IMR-90 (cell line): ENCODE measurements around the gene FBXW11. TPM values are rescaled to one million over a fixed set of nuclear protein-coding genes. Genes with fewer than 3 reads are reported as not detected.

Source experiments
- ATAC-seq: fragments of 200-7000 bp; cut with Tn5 transposase; 2 replicates; pipeline ENCODE4 v1.9.1; 2020; ENCODE audit warnings: low read depth, mild to moderate bottlenecking, moderate library complexity
- BruUV-seq: library from RNA; stranded (reverse); fragments of 400-500 nt; replicated peaks from 2 replicates; lab custom pipeline; 2021; lab: Mats Ljungman, UMichigan
- CTCF ChIA-PET: fragments of 300-600 bp; formaldehyde crosslinking; extraction: SDS; loops from one replicate; lab custom pipeline; 2021; ENCODE audit warnings: antibody characterized with exemption; lab: Yijun Ruan, JAX
- POLR2A ChIA-PET: fragments of 300-600 bp; sonication (Branson Sonifier 250); formaldehyde crosslinking; loops from one replicate; lab custom pipeline; 2022; ENCODE audit warnings: antibody characterized with exemption; ENCODE audit not compliant: unreplicated experiment; lab: Charles Lee
- DNase-seq: peaks from one replicate; pipeline ENCODE4 v3.0.0; 2013
- H2AFZ ChIP-seq: replicated peaks from 2 replicates; pipeline ENCODE3; 2013; ENCODE audit warnings: low read length, mild to moderate bottlenecking; ENCODE audit not compliant: poor library complexity
- H2AK5ac ChIP-seq: 2 replicates; pipeline ENCODE4 v1.6.1; 2013; ENCODE audit warnings: low read depth, low read length, inconsistent platforms
- H2AK9ac ChIP-seq: replicated peaks from 2 replicates; pipeline ENCODE3; 2013; ENCODE audit warnings: mild to moderate bottlenecking, low read depth, low read length, moderate library complexity; ENCODE audit not compliant: poor library complexity
- H2BK120ac ChIP-seq: 2 replicates; pipeline ENCODE4 v1.6.1; 2013; ENCODE audit warnings: low read depth, low read length, inconsistent platforms
- H2BK15ac ChIP-seq: 3 replicates; pipeline ENCODE4 v1.6.1; 2013; ENCODE audit warnings: low read depth, low read length, inconsistent platforms
- H2BK20ac ChIP-seq: 2 replicates; pipeline ENCODE4 v1.6.1; 2013; ENCODE audit warnings: low read depth, mild to moderate bottlenecking, inconsistent platforms, low read length, moderate library complexity
- H2BK5ac ChIP-seq: 2 replicates; pipeline ENCODE4 v1.6.1; 2013; ENCODE audit warnings: mild to moderate bottlenecking, low read depth, low read length, inconsistent platforms; ENCODE audit not compliant: poor library complexity, severe bottlenecking
- H3K14ac ChIP-seq: replicated peaks from 2 replicates; pipeline ENCODE4 v1.6.1; 2013; ENCODE audit warnings: low read depth, low read length, inconsistent platforms
- H3K18ac ChIP-seq: 2 replicates; pipeline ENCODE4 v1.6.1; 2013; ENCODE audit warnings: low read depth, low read length, control low read depth
- H3K23ac ChIP-seq: 2 replicates; pipeline ENCODE4 v1.6.1; 2013; ENCODE audit warnings: low read depth, low read length, inconsistent platforms
- H3K27ac ChIP-seq: 2 replicates; pipeline ENCODE4 v1.5.1; 2013; ENCODE audit warnings: mild to moderate bottlenecking, control low read depth, low read length; ENCODE audit not compliant: insufficient read depth
- H3K27me3 ChIP-seq: 2 replicates; pipeline ENCODE4 v1.6.1; 2013; ENCODE audit warnings: low read length; ENCODE audit not compliant: control insufficient read depth, insufficient read depth
- H3K36me3 ChIP-seq: 2 replicates; pipeline ENCODE4 v1.6.1; 2013; ENCODE audit warnings: low read length, mixed read lengths; ENCODE audit not compliant: control insufficient read depth, insufficient read depth
- H3K4ac ChIP-seq: 2 replicates; pipeline ENCODE4 v1.6.1; 2013; ENCODE audit warnings: low read depth, low read length, inconsistent platforms
- H3K4me1 ChIP-seq: 2 replicates; pipeline ENCODE4 v1.6.1; 2013; ENCODE audit warnings: low read length, mixed read lengths; ENCODE audit not compliant: control insufficient read depth, insufficient read depth
- H3K4me2 ChIP-seq: 2 replicates; pipeline ENCODE4 v1.6.1; 2013; ENCODE audit warnings: low read depth, mild to moderate bottlenecking, control low read depth, low read length, moderate library complexity
- H3K4me3 ChIP-seq: 2 replicates; pipeline ENCODE4 v1.5.1; 2013; ENCODE audit warnings: low read depth, mild to moderate bottlenecking, control low read depth, low read length, moderate library complexity; ENCODE audit not compliant: insufficient read depth
- H3K56ac ChIP-seq: 2 replicates; pipeline ENCODE4 v1.6.1; 2013; ENCODE audit warnings: low read length, inconsistent platforms; ENCODE audit not compliant: insufficient read depth; ENCODE audit errors: extremely low read depth
- H3K79me1 ChIP-seq, 2 experiments: 2 replicates each; pipeline ENCODE4 v1.6.1; 2013; ENCODE audit warnings: low read length in 2 of 2, inconsistent platforms in 1 of 2, low read depth in 1 of 2
- H3K9ac ChIP-seq: 2 replicates; pipeline ENCODE4 v1.6.1; 2013; ENCODE audit warnings: low read depth, low read length, control low read depth
- H3K9me1 ChIP-seq: 2 replicates; pipeline ENCODE4 v1.6.1; 2013; ENCODE audit warnings: low read length, inconsistent platforms; ENCODE audit not compliant: insufficient read depth
- H3K9me3 ChIP-seq: 2 replicates; pipeline ENCODE4 v1.6.1; 2013; ENCODE audit warnings: low read length; ENCODE audit not compliant: control insufficient read depth, insufficient read depth
- H4K20me1 ChIP-seq: 2 replicates; pipeline ENCODE4 v1.6.1; 2013; ENCODE audit warnings: low read length, inconsistent platforms; ENCODE audit not compliant: insufficient read depth
- H4K5ac ChIP-seq: 2 replicates; pipeline ENCODE4 v1.6.1; 2013; ENCODE audit warnings: mild to moderate bottlenecking, low read depth, low read length, control low read depth
- H4K8ac ChIP-seq, 2 experiments: 2 replicates each; pipeline ENCODE4 v1.6.1; 2013; ENCODE audit warnings: low read depth in 2 of 2, low read length in 2 of 2, control low read depth in 1 of 2, inconsistent platforms in 1 of 2
- H4K91ac ChIP-seq: 2 replicates; pipeline ENCODE4 v1.6.1; 2013; ENCODE audit warnings: low read depth, low read length, inconsistent platforms; ENCODE audit not compliant: insufficient read depth
- CTCF ChIP-seq: conservative IDR thresholded peaks from 2 replicates; pipeline ENCODE4 v1.5.1; 2012; ENCODE audit warnings: mild to moderate bottlenecking, low read depth, low read length, improper control_type of control experiment
- FOS ChIP-seq: fragments of 150-350 bp; IDR thresholded peaks from 2 replicates; pipeline ENCODE4 v1.6.1; 2016; ENCODE audit warnings: low read depth, low read length
- RCOR1 ChIP-seq: IDR thresholded peaks from 2 replicates; pipeline ENCODE4 v1.6.1; 2012; ENCODE audit warnings: mild to moderate bottlenecking, low read length, improper control_type of control experiment; ENCODE audit not compliant: insufficient replicate concordance
- RFX5 ChIP-seq: IDR thresholded peaks from 2 replicates; pipeline ENCODE4 v1.8.0; 2012; ENCODE audit warnings: low read depth, mild to moderate bottlenecking, low read length, moderate library complexity
- WGBS, 2 experiments: methylation state at CpG; one replicate each; pipeline versions ENCODE4 v1.1.5 to v1.1.7; 2013; ENCODE audit warnings: missing lambda C conversion rate in 2 of 2; ENCODE audit not compliant: insufficient read length in 1 of 2; ENCODE audit errors: extremely low coverage in 2 of 2; 5-methylcytosine and 5-hydroxymethylcytosine counted together
- dilution Hi-C: fragments of 300-500 bp; cut with HindIII; formaldehyde crosslinking; loops from one replicate; pipeline ENCODE4 v1.14.3; 2018; ENCODE audit warnings: low sequenced_read_pairs; ENCODE audit not compliant: unreplicated experiment
- in situ Hi-C: fragments of 300-500 bp; cut with MboI; formaldehyde crosslinking; loops from 3 replicates; pipeline ENCODE4 v1.14.3; 2019; ENCODE audit warnings: low sequenced_read_pairs, inconsistent platforms, mixed read lengths
- intact Hi-C: fragments of 100-400 bp; cut with micrococcal nuclease; formaldehyde crosslinking; loops from 2 replicates; pipeline ENCODE4 v1.10.0; 2022
- polyA plus RNA-seq, 3 experiments: library from polyadenylated mRNA; depleted of rRNA; stranded (reverse); fragments of >200 nt; gene quantifications; 2 replicates each; pipeline ENCODE4 v1.2.3, GENCODE V29; 2012; ENCODE audit warnings: low replicate concordance in 1 of 3
- total RNA-seq: library from RNA; depleted of rRNA; stranded (reverse); fragments of >200 nt; gene quantifications from 2 replicates; pipeline ENCODE4 v1.2.3, GENCODE V29; 2012

FBXW11 gene
- total and polyA plus RNA-seq, 2 of the 4 experiments (the other 2 are of a cell fraction), result 34.3 to 97.1 TPM

- Histone ChIP-seq H3K9me3 (no peaks in the 10 kb centered on the region), H3K9ac (no peak overlapping the region), H2BK15ac (no peak overlapping the region), H3K4me1 (peaks cover 5% of the 10 kb centered on the region), H3K79me1 (peaks cover 24 to 76% of the 10 kb centered on the region in 2 experiments), H2AFZ (no peak overlapping the region), H2AK9ac (no peak overlapping the region), H3K14ac (no peak overlapping the region), H2BK5ac (peak overlapping the region; percentile 53), H3K23ac (no peak overlapping the region), H3K4ac (no peak overlapping the region), H3K27me3 (no peaks in the 10 kb centered on the region), H4K8ac (no peak overlapping the region), H3K27ac (0 out of 2 replicates have a peak overlapping the region, but pooled peaks have one; percentile 48), H3K36me3 (no peaks in the 10 kb centered on the region), H3K18ac (no peak overlapping the region), H3K4me2 (no peak overlapping the region; the same call in 1 of the 2 replicates), H4K91ac (no peak overlapping the region), H2BK20ac (no peak overlapping the region), H3K56ac (no peak overlapping the region), H2BK120ac (no peak overlapping the region), H4K5ac (no peak overlapping the region), H3K4me3 (no peak overlapping the region), H3K9me1 (peaks cover 22% of the 10 kb centered on the region), H4K20me1 (peaks cover 65% of the 10 kb centered on the region), H2AK5ac (no peak overlapping the region)
- no peak for TF ChIP-seq RFX5
- TF ChIP-seq FOS, result peak; percentile 60; the same call in 1 of the 2 replicates
- peak; percentile 98 for TF ChIP-seq RCOR1
- TF ChIP-seq CTCF, result no peak
- peak; percentile 98 for DNase-seq
- CTCF ChIA-PET, result interaction anchor here (0.8 to 1.0 kb wide), 2 partner anchors 11 to 17 kb away, joined by 4 read pairs; no protein-coding TSS in a partner anchor
- peak; percentile 95 for ATAC-seq
- POLR2A ChIA-PET, result no interaction called here
- BruUV-seq, result no TSS peak
- in situ Hi-C loops, result no loop called here
- 40% methylated on average over 1 of the region's 6 CpGs; no CpG with 5 or more reads in 1 of the 2 experiments for WGBS, 2 experiments
- intact Hi-C loops, result loop anchor here (2.0 kb wide), 1 partner anchor 18 kb away; no protein-coding TSS in a partner anchor
- dilution Hi-C loops, result no loop called here
Measured at GRCh38 chr5:171984748-171985419, 21.6 kb downstream of the FBXW11 start.
